CD4-positive, CD25-positive, alpha-beta regulatory T cell (primary cell): ENCODE measurements around the gene CCDC81. TPM values are rescaled to one million over a fixed set of nuclear protein-coding genes. Genes with fewer than 3 reads are reported as not detected.
"Not testable (repeated sequence)": the region's sequence is repeated elsewhere in the genome, so short reads cannot be mapped to it uniquely, and the experiment has no call there.

ENCODE experiments used
- ATAC-seq, 2 donors: fragments of 150-1000 bp; cut with Tn5 transposase; one replicate each; pipeline ENCODE4 v1.10.0; 2021; ENCODE audit warnings: low read depth in 2 of 2, moderate number of reproducible peaks in 2 of 2, moderate library complexity in 1 of 2
- DNase-seq, 3 donors: peaks; one replicate each; pipeline versions ENCODE4 v3.0.0 to v3.0.0-alpha.2; 2012 to 2022; ENCODE audit warnings: mixed read lengths in 1 of 3
- H3K27ac ChIP-seq: one replicate; pipeline ENCODE4 v1.7.0; 2013; ENCODE audit warnings: mild to moderate bottlenecking, low read length; ENCODE audit not compliant: insufficient read depth, poor library complexity, severe bottlenecking
- H3K27me3 ChIP-seq: one replicate; pipeline ENCODE4 v1.7.0; 2013; ENCODE audit warnings: low read length; ENCODE audit not compliant: control insufficient read depth, insufficient read depth
- H3K36me3 ChIP-seq: one replicate; pipeline ENCODE4 v1.7.0; 2013; ENCODE audit warnings: mild to moderate bottlenecking, low read length, moderate library complexity; ENCODE audit not compliant: control insufficient read depth, insufficient read depth
- H3K4me1 ChIP-seq: 2 replicates; pipeline ENCODE4 v1.7.0; 2013; ENCODE audit warnings: mild to moderate bottlenecking, low read length; ENCODE audit not compliant: insufficient read depth, control insufficient read depth, poor library complexity, severe bottlenecking
- H3K4me3 ChIP-seq: one replicate; pipeline ENCODE4 v1.7.0; 2013; ENCODE audit warnings: low read depth, mild to moderate bottlenecking, low read length, moderate library complexity
- H3K9me3 ChIP-seq, 2 experiments: 1 replicate in 1 of 2; 2 replicates in 1 of 2; pipeline ENCODE4 v1.7.0; 2013; ENCODE audit warnings: low read length in 2 of 2, mild to moderate bottlenecking in 1 of 2, moderate library complexity in 1 of 2; ENCODE audit not compliant: control insufficient read depth in 2 of 2
- H3K27ac Mint-ChIP-seq, 3 donors: one replicate each; pipeline ENCODE4 v1.8.0; 2020 to 2022; ENCODE audit warnings: mild to moderate bottlenecking in 3 of 3, mixed read lengths in 3 of 3, moderate library complexity in 2 of 3
- H3K27me3 Mint-ChIP-seq: one replicate; pipeline ENCODE4 v1.8.0; 2022; ENCODE audit warnings: mild to moderate bottlenecking, mixed read lengths
- H3K36me3 Mint-ChIP-seq: one replicate; pipeline ENCODE4 v1.8.0; 2020; ENCODE audit warnings: mixed read lengths
- H3K4me1 Mint-ChIP-seq, 4 donors: one replicate each; pipeline ENCODE4 v1.8.0; 2020 to 2022; ENCODE audit warnings: mixed read lengths in 4 of 4, mild to moderate bottlenecking in 1 of 4
- H3K4me3 Mint-ChIP-seq, 4 donors: one replicate each; pipeline ENCODE4 v1.8.0; 2020 to 2022; ENCODE audit warnings: mild to moderate bottlenecking in 4 of 4, mixed read lengths in 4 of 4, moderate library complexity in 3 of 4
- H3K9me3 Mint-ChIP-seq, 7 donors: one replicate each; pipeline ENCODE4 v1.8.0; 2020 to 2022; ENCODE audit warnings: mixed read lengths in 7 of 7, mild to moderate bottlenecking in 3 of 7, moderate library complexity in 2 of 7
- polyA plus RNA-seq, 4 donors: library from polyadenylated mRNA; unstranded; fragments of 300-500 nt; fragmentation: Illumina TruSeq; gene quantifications; one replicate each; pipeline ENCODE4 v1.2.3, GENCODE V29; 2021
- total RNA-seq: library from RNA; stranded (reverse); gene quantifications from one replicate; pipeline ENCODE4 v1.2.3, GENCODE V29; 2022

The CCDC81 gene
- 0.96 TPM for total RNA-seq
- not detected for polyA plus RNA-seq

GRCh38 chr11:86374586-86374985 lies at the start of gene CCDC81:
TSS of gene CCDC81 (plus strand) at chr11:86374887. CDS start at chr11:86375164, 277 bp downstream.
- peak within 1 kb of the TSS in 1 of 3 donors; percentile 6 for H3K27ac Mint-ChIP-seq
- Histone ChIP-seq H3K36me3 (no peaks in the 10 kb centered on the region), H3K4me3 (no peak within 1 kb of the TSS), H3K9me3 (no peaks in the 10 kb centered on the region), H3K27ac (no peak within 1 kb of the TSS), H3K27me3 (no peaks in the 10 kb centered on the region), H3K4me1 (no peaks in the 10 kb centered on the region)
- no peaks in the 10 kb centered on the region for H3K4me1 Mint-ChIP-seq
- ATAC-seq (no peak), DNase-seq (no peak)
- peaks cover 12% of the 10 kb centered on the region for H3K27me3 Mint-ChIP-seq
- no peak within 1 kb of the TSS for H3K4me3 Mint-ChIP-seq
- no peaks in the 10 kb centered on the region for H3K36me3 Mint-ChIP-seq
- peaks cover 0 to 1% (median 0%) of the 10 kb centered on the region in 7 donors for H3K9me3 Mint-ChIP-seq

GRCh38 chr11:86335131-86335767 lies 39.4 kb upstream of the CCDC81 start:
- no peak overlapping the region for H3K27ac Mint-ChIP-seq

GRCh38 chr11:86337227-86337626 lies 37.5 kb upstream of the CCDC81 start:
- DNase-seq (no peak), ATAC-seq (no peak)
- H3K27me3 ChIP-seq: no peaks in the 10 kb centered on the region
- peaks cover 31% of the 10 kb centered on the region for H3K36me3 ChIP-seq
- H3K4me3 ChIP-seq: no peak overlapping the region
- Mint-ChIP-seq H3K27me3 (no peaks in the 10 kb centered on the region), H3K9me3 (peaks cover 0 to 4% (median 0%) of the 10 kb centered on the region in 7 donors), H3K27ac (no peak overlapping the region), H3K4me3 (no peak overlapping the region), H3K36me3 (peaks cover 65% of the 10 kb centered on the region), H3K4me1 (peaks cover 12 to 37% (median 13%) of the 10 kb centered on the region in 4 donors)
- no peaks in the 10 kb centered on the region for H3K9me3 ChIP-seq
- no peaks in the 10 kb centered on the region for H3K4me1 ChIP-seq
- no peak overlapping the region for H3K27ac ChIP-seq

More at GRCh38 chr11:86335131-86335767, 39.4 kb upstream of the CCDC81 start:
- Mint-ChIP-seq H3K9me3 (peaks cover 0 to 4% (median 0%) of the 10 kb centered on the region in 7 donors), H3K27me3 (no peaks in the 10 kb centered on the region), H3K4me3 (no peak overlapping the region), H3K36me3 (peaks cover 67% of the 10 kb centered on the region), H3K4me1 (peaks cover 7 to 30% (median 10%) of the 10 kb centered on the region in 4 donors)
- no peaks in the 10 kb centered on the region for H3K9me3 ChIP-seq
- H3K27me3 ChIP-seq: no peaks in the 10 kb centered on the region
- ATAC-seq (no peak), DNase-seq (peak in 1 of 3 donors; percentile 11)
- peaks cover 2% of the 10 kb centered on the region for H3K4me1 ChIP-seq
- H3K36me3 ChIP-seq: peaks cover 31% of the 10 kb centered on the region
- H3K27ac ChIP-seq: no peak overlapping the region
- H3K4me3 ChIP-seq: no peak overlapping the region

- H3K27me3 ChIP-seq: no peaks in the 10 kb centered on the region
- peaks cover 38% of the 10 kb centered on the region for H3K36me3 Mint-ChIP-seq
- H3K9me3 Mint-ChIP-seq: peaks cover 0 to 4% (median 0%) of the 10 kb centered on the region in 7 donors
- no peak overlapping the region for H3K4me3 ChIP-seq
- no peak overlapping the region for H3K27ac ChIP-seq
- DNase-seq: no peak
- peaks cover 32% of the 10 kb centered on the region for H3K36me3 ChIP-seq
- H3K4me1 ChIP-seq: no peaks in the 10 kb centered on the region
- no peak for ATAC-seq
- H3K9me3 ChIP-seq: no peaks in the 10 kb centered on the region
- peaks cover 15 to 31% (median 20%) of the 10 kb centered on the region in 4 donors for H3K4me1 Mint-ChIP-seq
- H3K27ac Mint-ChIP-seq: peak overlapping the region in 1 of 3 donors; percentile 44
- no peak overlapping the region for H3K4me3 Mint-ChIP-seq
- no peaks in the 10 kb centered on the region for H3K27me3 Mint-ChIP-seq
Measured at GRCh38 chr11:86341382-86341781, 33.3 kb upstream of the CCDC81 start.

- no peak overlapping the region for H3K27ac ChIP-seq
- H3K36me3 ChIP-seq: peaks cover 21% of the 10 kb centered on the region
- no peak overlapping the region for H3K4me3 ChIP-seq
- Mint-ChIP-seq H3K27me3 (no peaks in the 10 kb centered on the region), H3K4me3 (no peak overlapping the region), H3K4me1 (peaks cover 8 to 22% (median 16%) of the 10 kb centered on the region in 4 donors), H3K27ac (no peak overlapping the region), H3K9me3 (no peaks in the 10 kb centered on the region), H3K36me3 (peaks cover 16% of the 10 kb centered on the region)
- H3K9me3 ChIP-seq: no peaks in the 10 kb centered on the region
- no peaks in the 10 kb centered on the region for H3K4me1 ChIP-seq
- no peaks in the 10 kb centered on the region for H3K27me3 ChIP-seq
- ATAC-seq (no peak), DNase-seq (no peak)
Measured at GRCh38 chr11:86346513-86346912, 28.2 kb upstream of the CCDC81 start.

GRCh38 chr11:86355256-86355655 lies 19.4 kb upstream of the CCDC81 start:
- Mint-ChIP-seq H3K27me3 (peaks cover 14% of the 10 kb centered on the region), H3K9me3 (peaks cover 0 to 2% (median 0%) of the 10 kb centered on the region in 7 donors), H3K4me1 (no peaks in the 10 kb centered on the region), H3K27ac (peak overlapping the region in 1 of 3 donors; percentile 36), H3K4me3 (no peak overlapping the region), H3K36me3 (peaks cover 5% of the 10 kb centered on the region)
- Histone ChIP-seq H3K9me3 (no peaks in the 10 kb centered on the region), H3K27ac (no peak overlapping the region), H3K36me3 (no peaks in the 10 kb centered on the region), H3K4me3 (no peak overlapping the region), H3K27me3 (no peaks in the 10 kb centered on the region), H3K4me1 (no peaks in the 10 kb centered on the region)
- DNase-seq: no peak
- ATAC-seq: no peak

GRCh38 chr11:86357412-86357811 lies 17.3 kb upstream of the CCDC81 start:
- not testable (repeated sequence) for H3K27ac Mint-ChIP-seq, ATAC-seq, H3K27ac ChIP-seq, H3K27me3 ChIP-seq, H3K36me3 ChIP-seq, H3K4me1 Mint-ChIP-seq, DNase-seq, H3K4me3 Mint-ChIP-seq, H3K4me1 ChIP-seq, H3K9me3 Mint-ChIP-seq, H3K4me3 ChIP-seq, H3K36me3 Mint-ChIP-seq, H3K9me3 ChIP-seq
- peaks cover 14% of the 10 kb centered on the region for H3K27me3 Mint-ChIP-seq

- H3K4me1 ChIP-seq: no peaks in the 10 kb centered on the region
- DNase-seq: no peak
- H3K36me3 Mint-ChIP-seq: peaks cover 5% of the 10 kb centered on the region
- peaks cover 0 to 1% of the 10 kb centered on the region in 2 experiments for H3K9me3 ChIP-seq
- no peaks in the 10 kb centered on the region for H3K36me3 ChIP-seq
- peaks cover 0 to 6% (median 0%) of the 10 kb centered on the region in 7 donors for H3K9me3 Mint-ChIP-seq
- H3K4me3 ChIP-seq: no peak overlapping the region
- no peak overlapping the region for H3K27ac Mint-ChIP-seq
- H3K27ac ChIP-seq: no peak overlapping the region
- H3K4me1 Mint-ChIP-seq: no peaks in the 10 kb centered on the region
- H3K27me3 Mint-ChIP-seq: peaks cover 14% of the 10 kb centered on the region
- no peak overlapping the region for H3K4me3 Mint-ChIP-seq
- no peak for ATAC-seq
- no peaks in the 10 kb centered on the region for H3K27me3 ChIP-seq
Measured at GRCh38 chr11:86358720-86359119, 16.0 kb upstream of the CCDC81 start.
